ENCODE results near the gene HARBI1.
A peak's percentile ranks its signal among the peaks of the same experiment; 100 is the strongest.

HARBI1 gene

GRCh38 chr11:46633291-46634217 is 16.5 kb upstream of the HARBI1 start:
- no peak for DNase-seq

GRCh38 chr11:46632502-46632901 is 15.5 kb upstream of the HARBI1 start:
- DNase-seq = no peak

GRCh38 chr11:46631676-46632075 is 14.6 kb upstream of the HARBI1 start:
- no peak for DNase-seq

GRCh38 chr11:46630237-46630636 is 13.2 kb upstream of the HARBI1 start:
- DNase-seq = no peak

GRCh38 chr11:46628961-46629360 is 11.9 kb upstream of the HARBI1 start:
- DNase-seq = no peak

- no peak for DNase-seq
Observed at GRCh38 chr11:46625406-46625805, 8.4 kb upstream of the HARBI1 start.

GRCh38 chr11:46618837-46619236 is 1.8 kb upstream of the HARBI1 start:
- no peak for DNase-seq

- DNase-seq = no peak
Observed at GRCh38 chr11:46617972-46618314, 916 bp upstream of the HARBI1 start.

GRCh38 chr11:46616551-46617133 is 385 bp downstream of the HARBI1 start:
- DNase-seq = peak; percentile 72

GRCh38 chr11:46615756-46616155 is 1.3 kb downstream of the HARBI1 start:
- no peak for DNase-seq

GRCh38 chr11:46612326-46612725 is 4.7 kb downstream of the HARBI1 start:
- no peak for DNase-seq

GRCh38 chr11:46611526-46612304 is 5.3 kb downstream of the HARBI1 start:
- peak; percentile 12 for DNase-seq

GRCh38 chr11:46609386-46609785 is 7.6 kb downstream of the HARBI1 start:
- no peak for DNase-seq

GRCh38 chr11:46607516-46607915 is 9.5 kb downstream of the HARBI1 start:
- DNase-seq = no peak

GRCh38 chr11:46604796-46605195 is 12.2 kb downstream of the HARBI1 start:
- DNase-seq = no peak

GRCh38 chr11:46603704-46604308 is 13.2 kb downstream of the HARBI1 start:
- no peak for DNase-seq

- peak; percentile 31 for DNase-seq
Observed at GRCh38 chr11:46601129-46601528, 15.9 kb downstream of the HARBI1 start.

- no peak for DNase-seq
Observed at GRCh38 chr11:46600194-46600960, 16.6 kb downstream of the HARBI1 start.

- no peak for DNase-seq
Observed at GRCh38 chr11:46599340-46600193, 17.5 kb downstream of the HARBI1 start.

- no peak for DNase-seq
Observed at GRCh38 chr11:46597609-46598219, 19.3 kb downstream of the HARBI1 start.

- no peak for DNase-seq
Observed at GRCh38 chr11:46597155-46597554, 19.9 kb downstream of the HARBI1 start.
